T-cell (primary cell): ENCODE data around the gene GLCE. TPM values are rescaled to one million over a fixed set of nuclear protein-coding genes. Genes with fewer than 3 reads are reported as not detected.

ENCODE experiments used
- ATAC-seq, 4 experiments: fragments of 200-7000 bp in 3 of 4; fragments of 150-1000 bp in 1 of 4; cut with Tn5 transposase; replicated peaks in 1 of 4; 1 replicate in 3 of 4; 2 replicates in 1 of 4; pipeline ENCODE4 v1.10.0; 2021; ENCODE audit warnings: moderate library complexity in 3 of 4, mild to moderate bottlenecking in 2 of 4, moderate number of reproducible peaks in 1 of 4
- CTCF ChIA-PET, 2 donors: fragments of 300-600 bp; sonication (Branson Sonifier 250); formaldehyde crosslinking; loops; one replicate each; lab custom pipeline; 2022; ENCODE audit warnings: antibody characterized with exemption in 2 of 2; lab: Charles Lee
- POLR2A ChIA-PET, 2 donors: fragments of 300-600 bp; sonication (Branson Sonifier 250); formaldehyde crosslinking; loops; one replicate each; lab custom pipeline; 2022; ENCODE audit warnings: antibody characterized with exemption in 2 of 2; lab: Charles Lee
- DNase-seq, 35 experiments: peaks; one replicate each; pipeline versions ENCODE4 v3.0.0 to v3.0.0-alpha.2; 2013 to 2023
- H3K27ac ChIP-seq: one replicate; pipeline ENCODE4 v1.5.1; 2013; ENCODE audit warnings: low read length
- H3K27me3 ChIP-seq, 2 experiments: replicated peaks in 1 of 2; 1 replicate in 1 of 2; 2 replicates in 1 of 2; pipeline versions ENCODE4 v1.6.1 to v1.7.0; 2013; ENCODE audit warnings: low read length in 1 of 2, mixed read lengths in 1 of 2; ENCODE audit not compliant: control insufficient read depth in 2 of 2, insufficient read depth in 2 of 2; ENCODE audit errors: extremely low read depth in 1 of 2
- H3K36me3 ChIP-seq, 2 donors: 1 replicate in 1 of 2; 2 replicates in 1 of 2; pipeline versions ENCODE4 v1.6.1 to v1.7.0; 2013; ENCODE audit warnings: low read length in 1 of 2; ENCODE audit not compliant: control insufficient read depth in 2 of 2, insufficient read depth in 1 of 2; ENCODE audit errors: extremely low read depth in 1 of 2
- H3K4me1 ChIP-seq, 2 experiments: 1 replicate in 1 of 2; 2 replicates in 1 of 2; pipeline versions ENCODE4 v1.6.1 to v1.7.0; 2013; ENCODE audit warnings: low read length in 2 of 2, mixed read lengths in 1 of 2; ENCODE audit not compliant: insufficient read depth in 2 of 2, control insufficient read depth in 1 of 2; ENCODE audit errors: extremely low read depth in 1 of 2
- H3K4me3 ChIP-seq, 2 donors: 1 replicate in 1 of 2; 2 replicates in 1 of 2; pipeline versions ENCODE4 v1.5.1 to v1.7.0; 2013; ENCODE audit warnings: mild to moderate bottlenecking in 2 of 2, low read length in 1 of 2, moderate library complexity in 1 of 2; ENCODE audit not compliant: control insufficient read depth in 1 of 2; ENCODE audit errors: extremely low read depth in 1 of 2
- H3K9me3 ChIP-seq: 2 replicates; pipeline ENCODE4 v1.7.0; 2013
- H3K27ac Mint-ChIP-seq, 2 donors: one replicate each; pipeline ENCODE4 v1.8.0; 2020 to 2021; ENCODE audit warnings: mild to moderate bottlenecking in 2 of 2, mixed read lengths in 2 of 2
- H3K27me3 Mint-ChIP-seq, 2 donors: one replicate each; pipeline ENCODE4 v1.8.0; 2021 to 2022; ENCODE audit warnings: mixed read lengths in 2 of 2
- H3K36me3 Mint-ChIP-seq: one replicate; pipeline ENCODE4 v1.8.0; 2021; ENCODE audit warnings: mixed read lengths
- H3K4me1 Mint-ChIP-seq, 3 donors: one replicate each; pipeline ENCODE4 v1.8.0; 2020 to 2022; ENCODE audit warnings: mixed read lengths in 3 of 3, mild to moderate bottlenecking in 1 of 3
- H3K4me3 Mint-ChIP-seq, 3 donors: one replicate each; pipeline ENCODE4 v1.8.0; 2020 to 2022; ENCODE audit warnings: mild to moderate bottlenecking in 3 of 3, mixed read lengths in 3 of 3, moderate library complexity in 3 of 3
- H3K9me3 Mint-ChIP-seq, 3 donors: one replicate each; pipeline ENCODE4 v1.8.0; 2020 to 2022; ENCODE audit warnings: mixed read lengths in 3 of 3
- WGBS: methylation state at CpG from one replicate; pipeline ENCODE4 v1.1.5; 2013; ENCODE audit warnings: missing lambda C conversion rate; ENCODE audit not compliant: insufficient coverage; 5-methylcytosine and 5-hydroxymethylcytosine counted together
- total RNA-seq, 35 experiments: library from RNA in 6 of 35; stranded (reverse) in 6 of 35; fragments of 120-200 nt in 1 of 35; gene quantifications; one replicate each; pipeline versions ENCODE4 v1.2.1 to v1.2.4 and lab custom pipeline; 2013 to 2026

Gene GLCE
- total RNA-seq, 5 donors from 2014 or later (not counting 1 experiment from before 2014, with no cell fraction given): 5.1 to 6.6 (median 5.5) TPM

- H3K36me3 ChIP-seq: no peaks in the 10 kb centered on the region
- DNase-seq (no peak), ATAC-seq (no peak)
- H3K27ac ChIP-seq: no peak overlapping the region
- no peaks in the 10 kb centered on the region for H3K9me3 ChIP-seq
- H3K4me1 ChIP-seq: no peaks in the 10 kb centered on the region
- Mint-ChIP-seq H3K9me3 (peaks cover 3 to 30% (median 19%) of the 10 kb centered on the region in 3 donors), H3K4me3 (no peak overlapping the region), H3K36me3 (peaks cover 45% of the 10 kb centered on the region), H3K27me3 (no peaks in the 10 kb centered on the region), H3K27ac (no peak overlapping the region), H3K4me1 (no peaks in the 10 kb centered on the region)
- no peak overlapping the region for H3K4me3 ChIP-seq
- H3K27me3 ChIP-seq: peaks cover 0 to 2% of the 10 kb centered on the region in 2 experiments
- 57% methylated on average over 1 of the region's 2 CpGs for whole genome bisulfite sequencing
- ChIA-PET CTCF (interaction anchor here (0.6 to 0.8 kb wide), 3 partner anchors 154 to 1635 kb away, joined by 3 to 4 read pairs (median 3); no protein-coding TSS in a partner anchor), POLR2A (no interaction called here)
These were observed 63.9 kb downstream of the GLCE start for GRCh38 chr15:69224383-69224782.

GRCh38 chr15:69225355-69226022, 65.1 kb downstream of the GLCE start:
- no peaks in the 10 kb centered on the region for H3K4me1 ChIP-seq
- H3K27ac ChIP-seq: no peak overlapping the region
- Mint-ChIP-seq H3K36me3 (peaks cover 43% of the 10 kb centered on the region), H3K27ac (no peak overlapping the region), H3K4me3 (no peak overlapping the region), H3K27me3 (no peaks in the 10 kb centered on the region), H3K4me1 (no peaks in the 10 kb centered on the region), H3K9me3 (peaks cover 3 to 25% (median 19%) of the 10 kb centered on the region in 3 donors)
- H3K4me3 ChIP-seq: no peak overlapping the region
- 100% methylated on average over 1 of the region's 2 CpGs for WGBS
- H3K27me3 ChIP-seq: peaks cover 0 to 2% of the 10 kb centered on the region in 2 experiments
- ChIA-PET POLR2A (no interaction called here), CTCF (interaction anchor here in 1 of 2 donors (0.5 kb wide), 1 partner anchor 67 kb away, joined by 5 read pairs; no protein-coding TSS in a partner anchor)
- no peaks in the 10 kb centered on the region for H3K9me3 ChIP-seq
- H3K36me3 ChIP-seq: no peaks in the 10 kb centered on the region
- ATAC-seq (no peak), DNase-seq (peak in 1 of 35 experiments; percentile 8)

DNA sequence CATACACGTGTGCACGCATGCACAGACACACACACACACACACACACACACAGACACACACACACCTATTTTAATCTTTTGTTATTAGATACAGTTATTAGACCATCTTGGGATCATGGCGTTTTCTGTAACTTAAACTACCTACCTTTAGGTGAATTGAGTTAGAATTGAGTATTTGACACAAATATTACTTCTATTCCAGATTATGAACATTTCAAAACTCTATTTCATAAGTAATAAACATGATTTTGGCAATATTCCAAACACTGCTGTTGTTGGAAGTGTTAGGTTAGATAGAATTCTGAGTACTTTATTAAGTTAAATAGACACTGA, 65.6 kb downstream of the GLCE start:
- H3K27me3 ChIP-seq: peaks cover 0 to 2% of the 10 kb centered on the region in 2 experiments
- no peak overlapping the region for H3K4me3 ChIP-seq
- ChIA-PET POLR2A (interaction anchor here in 1 of 2 donors (0.6 kb wide), 1 partner anchor 151 kb away, joined by 3 read pairs; no protein-coding TSS in a partner anchor), CTCF (interaction anchor here in 1 of 2 donors (0.5 to 0.6 kb wide), 2 partner anchors 18 to 68 kb away, joined by 3 to 5 read pairs; no protein-coding TSS in a partner anchor)
- peaks cover 43% of the 10 kb centered on the region for H3K36me3 Mint-ChIP-seq
- H3K9me3 ChIP-seq: no peaks in the 10 kb centered on the region
- H3K4me1 ChIP-seq: no peaks in the 10 kb centered on the region
- no peak overlapping the region for H3K27ac ChIP-seq
- no CpG with 5 or more reads among the region's 3 CpGs for WGBS
- DNase-seq: no peak
- no peak overlapping the region for H3K27ac Mint-ChIP-seq
- peaks cover 3 to 20% (median 19%) of the 10 kb centered on the region in 3 donors for H3K9me3 Mint-ChIP-seq
- H3K27me3 Mint-ChIP-seq: no peaks in the 10 kb centered on the region
- no peak overlapping the region for H3K4me3 Mint-ChIP-seq
- no peaks in the 10 kb centered on the region for H3K4me1 Mint-ChIP-seq
- H3K36me3 ChIP-seq: no peaks in the 10 kb centered on the region
- no peak for ATAC-seq

DNA sequence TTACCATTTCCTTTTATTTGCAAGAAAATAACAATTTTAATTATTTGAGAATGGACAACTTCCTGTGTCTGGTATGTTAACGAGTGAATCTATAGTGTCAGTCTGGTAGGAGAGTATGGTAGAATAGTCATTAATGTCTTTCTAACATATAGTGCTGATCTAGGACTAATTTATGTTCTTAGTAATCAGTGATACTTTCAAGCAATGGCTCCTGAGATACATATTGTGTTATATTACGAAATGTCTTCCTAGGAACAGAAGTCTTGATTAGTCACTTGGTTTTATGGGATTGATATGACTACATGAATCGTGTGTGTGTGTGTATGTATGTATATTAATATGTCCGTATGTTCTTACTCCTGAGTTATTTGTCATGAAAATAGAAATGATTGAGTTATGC, 71.7 kb downstream of the GLCE start:
- CTCF ChIA-PET: no interaction called here
- Histone ChIP-seq H3K27me3 (no peaks in the 10 kb centered on the region), H3K36me3 (no peaks in the 10 kb centered on the region), H3K27ac (no peak overlapping the region), H3K9me3 (no peaks in the 10 kb centered on the region), H3K4me3 (no peak overlapping the region), H3K4me1 (no peaks in the 10 kb centered on the region)
- no peak for DNase-seq
- peaks cover 31% of the 10 kb centered on the region for H3K36me3 Mint-ChIP-seq
- ATAC-seq: no peak
- H3K27me3 Mint-ChIP-seq: no peaks in the 10 kb centered on the region
- H3K4me3 Mint-ChIP-seq: no peak overlapping the region
- WGBS: 65% methylated on average over 2 of the region's 4 CpGs
- H3K4me1 Mint-ChIP-seq: no peaks in the 10 kb centered on the region
- POLR2A ChIA-PET: no interaction called here
- H3K9me3 Mint-ChIP-seq: no peaks in the 10 kb centered on the region
- H3K27ac Mint-ChIP-seq: no peak overlapping the region

GRCh38 chr15:69232765-69233164, 72.3 kb downstream of the GLCE start:
- WGBS: no CpG with 5 or more reads among the region's 1 CpG
- H3K27me3 Mint-ChIP-seq: no peaks in the 10 kb centered on the region
- no peak for DNase-seq

DNA sequence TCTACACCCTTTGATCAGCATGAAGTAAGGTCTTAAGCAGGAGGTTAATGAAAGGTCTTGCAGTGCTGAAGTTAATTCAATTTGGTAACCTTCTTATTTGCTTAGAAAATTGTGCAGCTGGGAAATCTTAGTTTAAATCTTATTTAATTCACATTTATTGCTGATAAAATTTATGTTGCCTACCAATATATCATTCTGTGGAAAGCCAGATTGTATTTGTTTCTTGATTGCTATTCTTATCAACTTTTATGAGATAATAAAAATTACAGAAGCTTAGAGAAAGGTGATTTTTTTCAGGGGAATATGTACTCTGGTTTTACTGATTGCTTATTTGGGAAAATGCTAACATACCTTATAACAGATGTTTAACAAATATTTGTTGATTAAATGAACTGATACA, 74.2 kb downstream of the GLCE start:
- H3K4me1 Mint-ChIP-seq: no peaks in the 10 kb centered on the region
- POLR2A ChIA-PET: interaction anchor here in 1 of 2 donors (0.6 kb wide), 1 partner anchor 150 kb away, joined by 12 read pairs; no protein-coding TSS in a partner anchor

More at GRCh38 chr15:69232765-69233164, 72.3 kb downstream of the GLCE start:
- Histone ChIP-seq H3K36me3 (no peaks in the 10 kb centered on the region), H3K27me3 (no peaks in the 10 kb centered on the region), H3K4me1 (no peaks in the 10 kb centered on the region), H3K27ac (no peak overlapping the region), H3K4me3 (no peak overlapping the region), H3K9me3 (no peaks in the 10 kb centered on the region)
- no peak for ATAC-seq
- H3K27ac Mint-ChIP-seq: no peak overlapping the region
- CTCF ChIA-PET: no interaction called here
- POLR2A ChIA-PET: no interaction called here
- peaks cover 31% of the 10 kb centered on the region for H3K36me3 Mint-ChIP-seq
- H3K4me1 Mint-ChIP-seq: no peaks in the 10 kb centered on the region
- no peaks in the 10 kb centered on the region for H3K9me3 Mint-ChIP-seq
- no peak overlapping the region for H3K4me3 Mint-ChIP-seq

More for the DNA sequence above, 74.2 kb downstream of the GLCE start:
- ATAC-seq (no peak), DNase-seq (no peak)
- H3K9me3 ChIP-seq: no peaks in the 10 kb centered on the region
- Mint-ChIP-seq H3K27me3 (no peaks in the 10 kb centered on the region), H3K36me3 (peaks cover 24% of the 10 kb centered on the region), H3K4me3 (no peak overlapping the region), H3K27ac (no peak overlapping the region), H3K9me3 (peaks cover 4 to 8% (median 5%) of the 10 kb centered on the region in 3 donors)
- H3K36me3 ChIP-seq: no peaks in the 10 kb centered on the region
- H3K4me3 ChIP-seq: no peak overlapping the region
- no peak overlapping the region for H3K27ac ChIP-seq
- no peaks in the 10 kb centered on the region for H3K4me1 ChIP-seq
- CTCF ChIA-PET: no interaction called here
- no peaks in the 10 kb centered on the region for H3K27me3 ChIP-seq
